Measurements from ENCODE around the gene SPATA17. TPM values are rescaled to one million over a fixed set of nuclear protein-coding genes. Genes with fewer than 3 reads are reported as not detected.

The SPATA17 gene
- polyA plus RNA-seq, 1 donor from 2014 or later: 3.1 TPM

DNA sequence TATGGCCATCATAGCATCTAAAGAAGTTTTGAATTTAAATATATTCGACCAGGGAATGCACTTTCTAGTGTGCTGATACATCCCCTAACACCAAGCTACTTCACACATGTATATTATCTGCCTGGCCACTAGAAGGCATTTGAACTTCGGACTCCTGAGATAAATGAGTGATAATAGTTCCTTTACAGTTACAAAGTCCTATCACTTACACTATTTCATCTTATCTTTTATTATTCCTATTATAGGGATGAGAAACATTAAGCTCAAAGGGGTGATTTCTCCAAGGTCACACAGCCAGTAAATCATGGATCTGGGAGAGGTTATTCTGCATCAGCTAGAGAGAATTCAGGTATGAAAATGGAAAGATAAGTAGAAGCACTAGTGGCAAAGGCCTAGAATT, 40.5 kb upstream of the SPATA17 start:
- H3K27ac ChIP-seq (ENCODE audit: low read length): no peak overlapping the region
- no peak overlapping the region for H3K4me3 ChIP-seq (ENCODE audit: low read length)
- H3K36me3 ChIP-seq (ENCODE audit: insufficient read depth, low read length): no peaks in the 10 kb centered on the region
- no peaks in the 10 kb centered on the region for H3K79me2 ChIP-seq (replicated peaks; ENCODE audit: insufficient read depth, low read length)
- H3K9ac ChIP-seq (ENCODE audit: low read length): no peak overlapping the region
- no peaks in the 10 kb centered on the region for H3K27me3 ChIP-seq (ENCODE audit: insufficient read depth, low read depth, low read length)
- H2AFZ ChIP-seq (ENCODE audit: low read depth, low read length): no peak overlapping the region
- H3K9me2 ChIP-seq (ENCODE audit: insufficient read depth, low read length): no peaks in the 10 kb centered on the region
- TF ChIP-seq MXI1 (conservative IDR thresholded peaks at IDR 0.05; ENCODE audit: poor library complexity, severe bottlenecking): no peak
- TF ChIP-seq, protein P1, sequence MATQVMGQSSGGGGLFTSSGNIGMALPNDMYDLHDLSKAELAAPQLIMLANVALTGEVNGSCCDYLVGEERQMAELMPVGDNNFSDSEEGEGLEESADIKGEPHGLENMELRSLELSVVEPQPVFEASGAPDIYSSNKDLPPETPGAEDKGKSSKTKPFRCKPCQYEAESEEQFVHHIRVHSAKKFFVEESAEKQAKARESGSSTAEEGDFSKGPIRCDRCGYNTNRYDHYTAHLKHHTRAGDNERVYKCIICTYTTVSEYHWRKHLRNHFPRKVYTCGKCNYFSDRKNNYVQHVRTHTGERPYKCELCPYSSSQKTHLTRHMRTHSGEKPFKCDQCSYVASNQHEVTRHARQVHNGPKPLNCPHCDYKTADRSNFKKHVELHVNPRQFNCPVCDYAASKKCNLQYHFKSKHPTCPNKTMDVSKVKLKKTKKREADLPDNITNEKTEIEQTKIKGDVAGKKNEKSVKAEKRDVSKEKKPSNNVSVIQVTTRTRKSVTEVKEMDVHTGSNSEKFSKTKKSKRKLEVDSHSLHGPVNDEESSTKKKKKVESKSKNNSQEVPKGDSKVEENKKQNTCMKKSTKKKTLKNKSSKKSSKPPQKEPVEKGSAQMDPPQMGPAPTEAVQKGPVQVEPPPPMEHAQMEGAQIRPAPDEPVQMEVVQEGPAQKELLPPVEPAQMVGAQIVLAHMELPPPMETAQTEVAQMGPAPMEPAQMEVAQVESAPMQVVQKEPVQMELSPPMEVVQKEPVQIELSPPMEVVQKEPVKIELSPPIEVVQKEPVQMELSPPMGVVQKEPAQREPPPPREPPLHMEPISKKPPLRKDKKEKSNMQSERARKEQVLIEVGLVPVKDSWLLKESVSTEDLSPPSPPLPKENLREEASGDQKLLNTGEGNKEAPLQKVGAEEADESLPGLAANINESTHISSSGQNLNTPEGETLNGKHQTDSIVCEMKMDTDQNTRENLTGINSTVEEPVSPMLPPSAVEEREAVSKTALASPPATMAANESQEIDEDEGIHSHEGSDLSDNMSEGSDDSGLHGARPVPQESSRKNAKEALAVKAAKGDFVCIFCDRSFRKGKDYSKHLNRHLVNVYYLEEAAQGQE (IDR thresholded peaks at IDR 0.05; ENCODE audit: borderline replicate concordance): no peak
- TF ChIP-seq TAF1 (IDR thresholded peaks at IDR 0.05; ENCODE audit: low read depth): no peak
- TF ChIP-seq, protein P2, sequence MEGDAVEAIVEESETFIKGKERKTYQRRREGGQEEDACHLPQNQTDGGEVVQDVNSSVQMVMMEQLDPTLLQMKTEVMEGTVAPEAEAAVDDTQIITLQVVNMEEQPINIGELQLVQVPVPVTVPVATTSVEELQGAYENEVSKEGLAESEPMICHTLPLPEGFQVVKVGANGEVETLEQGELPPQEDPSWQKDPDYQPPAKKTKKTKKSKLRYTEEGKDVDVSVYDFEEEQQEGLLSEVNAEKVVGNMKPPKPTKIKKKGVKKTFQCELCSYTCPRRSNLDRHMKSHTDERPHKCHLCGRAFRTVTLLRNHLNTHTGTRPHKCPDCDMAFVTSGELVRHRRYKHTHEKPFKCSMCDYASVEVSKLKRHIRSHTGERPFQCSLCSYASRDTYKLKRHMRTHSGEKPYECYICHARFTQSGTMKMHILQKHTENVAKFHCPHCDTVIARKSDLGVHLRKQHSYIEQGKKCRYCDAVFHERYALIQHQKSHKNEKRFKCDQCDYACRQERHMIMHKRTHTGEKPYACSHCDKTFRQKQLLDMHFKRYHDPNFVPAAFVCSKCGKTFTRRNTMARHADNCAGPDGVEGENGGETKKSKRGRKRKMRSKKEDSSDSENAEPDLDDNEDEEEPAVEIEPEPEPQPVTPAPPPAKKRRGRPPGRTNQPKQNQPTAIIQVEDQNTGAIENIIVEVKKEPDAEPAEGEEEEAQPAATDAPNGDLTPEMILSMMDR (IDR thresholded peaks at IDR 0.05; ENCODE audit: poor library complexity, severe bottlenecking): no peak
- H3F3A ChIP-seq (ENCODE audit: insufficient read depth, low read length, poor library complexity, severe bottlenecking): no peaks in the 10 kb centered on the region
- H3K4me2 ChIP-seq (ENCODE audit: low read length): no peak overlapping the region
- no peaks in the 10 kb centered on the region for H4K20me1 ChIP-seq (ENCODE audit: insufficient read depth)
- H3K9me3 ChIP-seq (ENCODE audit: low read length): no peaks in the 10 kb centered on the region

GRCh38 chr1:217599154-217599553, 32.0 kb upstream of the SPATA17 start:
- TF ChIP-seq RAD21 (conservative IDR thresholded peaks at IDR 0.05) (no peak), MXI1 (conservative IDR thresholded peaks at IDR 0.05; ENCODE audit: poor library complexity, severe bottlenecking) (no peak), EP300 (conservative IDR thresholded peaks at IDR 0.05; ENCODE audit: poor library complexity, severe bottlenecking) (no peak), POLR2AphosphoS5 (IDR thresholded peaks at IDR 0.05) (no peak), TAF1 (IDR thresholded peaks at IDR 0.05; ENCODE audit: low read depth) (no peak), SMC3 (conservative IDR thresholded peaks at IDR 0.05; ENCODE audit: poor library complexity) (no peak), EZH2 (IDR thresholded peaks at IDR 0.05; ENCODE audit: borderline replicate concordance, insufficient read depth, low read length, poor library complexity, severe bottlenecking) (no peak)
- TF ChIP-seq, protein P1 (IDR thresholded peaks at IDR 0.05; ENCODE audit: borderline replicate concordance): no peak
- TF ChIP-seq, protein P2 (IDR thresholded peaks at IDR 0.05; ENCODE audit: poor library complexity, severe bottlenecking): no peak
- Histone ChIP-seq H3K4me3 (ENCODE audit: low read length) (no peak overlapping the region), H3F3A (ENCODE audit: insufficient read depth, low read length, poor library complexity, severe bottlenecking) (no peaks in the 10 kb centered on the region), H3K9me3 (ENCODE audit: low read length) (no peaks in the 10 kb centered on the region), H3K79me2 (replicated peaks; ENCODE audit: insufficient read depth, low read length) (no peaks in the 10 kb centered on the region), H3K27me3 (ENCODE audit: insufficient read depth, low read depth, low read length) (no peaks in the 10 kb centered on the region), H3K9ac (ENCODE audit: low read length) (no peak overlapping the region), H4K20me1 (ENCODE audit: insufficient read depth) (no peaks in the 10 kb centered on the region), H3K9me2 (ENCODE audit: insufficient read depth, low read length) (no peaks in the 10 kb centered on the region), H3K36me3 (ENCODE audit: insufficient read depth, low read length) (no peaks in the 10 kb centered on the region), H3K4me2 (ENCODE audit: low read length) (no peak overlapping the region), H2AFZ (ENCODE audit: low read depth, low read length) (no peak overlapping the region), H3K27ac (ENCODE audit: low read length) (no peak overlapping the region)

Data from neural cell (in vitro differentiated cells).